H54 (cell line): ENCODE results near the gene WFS1.

Source experiments
- DNase-seq: peaks from one replicate; pipeline ENCODE4 v3.0.0; 2011; ENCODE audit warnings: low spot score, mixed read lengths; ENCODE audit not compliant: insufficient read length
- FAIRE-seq: peaks from 3 replicates; lab custom pipeline; 2011; peaks lifted over from hg19 to GRCh38; lab: Jason Lieb, UNC
- POLR2A ChIP-seq: IDR thresholded peaks from 2 replicates; pipeline ENCODE4 v1.6.1; 2011; ENCODE audit warnings: low read depth, mild to moderate bottlenecking, low read length

Gene WFS1

GRCh38 chr4:6288871-6289270 lies 19.2 kb downstream of the WFS1 start:
- TF ChIP-seq POLR2A = no peak
- no peak for FAIRE-seq
- no peak for DNase-seq

GRCh38 chr4:6290256-6290655 lies 20.6 kb downstream of the WFS1 start:
- no peak for TF ChIP-seq POLR2A
- no peak for FAIRE-seq
- DNase-seq = no peak

GRCh38 chr4:6290769-6291547 lies 21.3 kb downstream of the WFS1 start:
- DNase-seq (no peak), FAIRE-seq (no peak)

GRCh38 chr4:6291784-6292297 lies 22.2 kb downstream of the WFS1 start:
- no peak for DNase-seq
- TF ChIP-seq POLR2A = no peak
- FAIRE-seq = no peak

More at GRCh38 chr4:6290769-6291547, 21.3 kb downstream of the WFS1 start:
- TF ChIP-seq POLR2A = no peak

- DNase-seq (no peak), FAIRE-seq (no peak)
- no peak for TF ChIP-seq POLR2A
Measured at GRCh38 chr4:6292376-6293096, 22.9 kb downstream of the WFS1 start.

GRCh38 chr4:6293097-6293445 lies 23.4 kb downstream of the WFS1 start:
- no peak for DNase-seq
- FAIRE-seq = no peak

GRCh38 chr4:6293661-6294060 lies 24.0 kb downstream of the WFS1 start:
- FAIRE-seq = no peak
- TF ChIP-seq POLR2A = no peak
- DNase-seq = no peak

More at GRCh38 chr4:6293097-6293445, 23.4 kb downstream of the WFS1 start:
- TF ChIP-seq POLR2A = no peak

GRCh38 chr4:6294705-6295421 lies 25.2 kb downstream of the WFS1 start:
- no peak for FAIRE-seq
- no peak for DNase-seq
- no peak for TF ChIP-seq POLR2A

- DNase-seq (no peak), FAIRE-seq (no peak)
- TF ChIP-seq POLR2A = no peak
Measured at GRCh38 chr4:6295495-6295894, 25.8 kb downstream of the WFS1 start.

- DNase-seq (no peak), FAIRE-seq (no peak)
- no peak for TF ChIP-seq POLR2A
Measured at GRCh38 chr4:6296026-6296425, 26.4 kb downstream of the WFS1 start.

- no peak for TF ChIP-seq POLR2A
- FAIRE-seq (no peak), DNase-seq (no peak)
Measured at GRCh38 chr4:6297266-6297815, 27.7 kb downstream of the WFS1 start.

GRCh38 chr4:6298035-6298434 lies 28.4 kb downstream of the WFS1 start:
- FAIRE-seq = no peak
- no peak for DNase-seq
- TF ChIP-seq POLR2A = no peak

GRCh38 chr4:6298852-6299251 lies 29.2 kb downstream of the WFS1 start:
- no peak for TF ChIP-seq POLR2A
- no peak for DNase-seq
- no peak for FAIRE-seq

- TF ChIP-seq POLR2A = no peak
- DNase-seq (no peak), FAIRE-seq (no peak)
Measured at GRCh38 chr4:6299875-6300274, 30.2 kb downstream of the WFS1 start.

- FAIRE-seq (no peak), DNase-seq (no peak)
- TF ChIP-seq POLR2A = no peak
Measured at GRCh38 chr4:6300359-6300758, 30.7 kb downstream of the WFS1 start.
